LNCaP clone FGC (cell line): Measurements from ENCODE around the gene LARGE1.
A peak's percentile ranks its signal among the peaks of the same experiment; 100 is the strongest.
"Not testable (repeated sequence)": the region's sequence is repeated elsewhere in the genome, so short reads cannot be mapped to it uniquely, and the experiment has no call there.

Experiments used
- DNase-seq: peaks from one replicate; pipeline ENCODE4 v3.0.0-alpha.2; 2011; ENCODE audit warnings: low read depth
- H3K4me3 ChIP-seq: 2 replicates; pipeline ENCODE4 v1.5.1; 2011; ENCODE audit warnings: mild to moderate bottlenecking, low read depth, low read length, control low read depth
- CTCF ChIP-seq: IDR thresholded peaks from 2 replicates; pipeline ENCODE4 v1.5.1; 2012; ENCODE audit warnings: mild to moderate bottlenecking; ENCODE audit not compliant: control insufficient read depth, insufficient read depth; ENCODE audit errors: extremely low read depth

The LARGE1 gene

GRCh38 chr22:33470456-33470855 is 449.8 kb downstream of the LARGE1 start:
- TF ChIP-seq CTCF, result no peak
- DNase-seq, result no peak
- no peak overlapping the region for H3K4me3 ChIP-seq

- no peak for TF ChIP-seq CTCF
- DNase-seq, result no peak
- no peak overlapping the region for H3K4me3 ChIP-seq
Observed at GRCh38 chr22:33467620-33468095, 452.6 kb downstream of the LARGE1 start.

GRCh38 chr22:33467080-33467479 is 453.2 kb downstream of the LARGE1 start:
- TF ChIP-seq CTCF, result no peak
- H3K4me3 ChIP-seq, result no peak overlapping the region
- no peak for DNase-seq

- DNase-seq, result peak; percentile 11
- no peak for TF ChIP-seq CTCF
- no peak overlapping the region for H3K4me3 ChIP-seq
Observed at GRCh38 chr22:33465554-33465953, 454.7 kb downstream of the LARGE1 start.

GRCh38 chr22:33464698-33465097 is 455.6 kb downstream of the LARGE1 start:
- no peak overlapping the region for H3K4me3 ChIP-seq
- no peak for DNase-seq
- TF ChIP-seq CTCF, result no peak

- no peak for TF ChIP-seq CTCF
- DNase-seq, result no peak
- H3K4me3 ChIP-seq, result no peak overlapping the region
Observed at GRCh38 chr22:33461698-33462434, 458.4 kb downstream of the LARGE1 start.

GRCh38 chr22:33461245-33461644 is 459.0 kb downstream of the LARGE1 start:
- DNase-seq, H3K4me3 ChIP-seq: not testable (repeated sequence)
